Left kidney (tissue), 2 donors: Measurements from ENCODE around the gene SSC4D. TPM values are rescaled to one million over a fixed set of nuclear protein-coding genes. Genes with fewer than 3 reads are reported as not detected.

ENCODE experiments used
- DNase-seq: peaks from one replicate; pipeline ENCODE4 v3.0.0-alpha.2; 2013
- polyA plus RNA-seq: library from polyadenylated mRNA; unstranded; fragments of 120-200 nt; gene quantifications from one replicate; pipeline ENCODE4 v1.2.1, GENCODE V29; 2013; ENCODE audit not compliant: insufficient read length

SSC4D gene
- polyA plus RNA-seq, 1 donor: 4.3 TPM

- no peak for DNase-seq
Observed at GRCh38 chr7:76354981-76355730, 54.3 kb downstream of the SSC4D start.

- no peak for DNase-seq
Observed at GRCh38 chr7:76354516-76354915, 55.0 kb downstream of the SSC4D start.

GRCh38 chr7:76353744-76354143 lies 55.8 kb downstream of the SSC4D start:
- DNase-seq: no peak

GRCh38 chr7:76352193-76352592 lies 57.3 kb downstream of the SSC4D start:
- no peak for DNase-seq

GRCh38 chr7:76351372-76351771 lies 58.1 kb downstream of the SSC4D start:
- DNase-seq: no peak

GRCh38 chr7:76349313-76349885 lies 60.1 kb downstream of the SSC4D start:
- DNase-seq: no peak

GRCh38 chr7:76347710-76348109 lies 61.8 kb downstream of the SSC4D start:
- DNase-seq: no peak

GRCh38 chr7:76346778-76347177 lies 62.7 kb downstream of the SSC4D start:
- DNase-seq: no peak

- DNase-seq: no peak
Observed at GRCh38 chr7:76346097-76346496, 63.4 kb downstream of the SSC4D start.

GRCh38 chr7:76343931-76344321 lies 65.6 kb downstream of the SSC4D start:
- DNase-seq: no peak

- no peak for DNase-seq
Observed at GRCh38 chr7:76343294-76343930, 66.1 kb downstream of the SSC4D start.

- DNase-seq: no peak
Observed at GRCh38 chr7:76342222-76342621, 67.3 kb downstream of the SSC4D start.

- no peak for DNase-seq
Observed at GRCh38 chr7:76340617-76341131, 68.8 kb downstream of the SSC4D start.

Other genes with a start within 250 kb of the SSC4D start
- gene SRRM3, start 207.8 kb downstream of the SSC4D start, polyA plus RNA-seq: 2.1 TPM
- gene HSPB1, start 107.0 kb downstream of the SSC4D start, polyA plus RNA-seq: 109 TPM
- gene YWHAG, start 50.7 kb downstream of the SSC4D start, polyA plus RNA-seq: 126 TPM
- gene ZP3, start 15.3 kb upstream of the SSC4D start, polyA plus RNA-seq: 3.3 TPM
- 6.8 TPM for gene DTX2, start 52.0 kb upstream of the SSC4D start, polyA plus RNA-seq
- 1.1 TPM for gene UPK3B, start 100.9 kb upstream of the SSC4D start, polyA plus RNA-seq
- gene SPDYE16, start 133.6 kb upstream of the SSC4D start, polyA plus RNA-seq: 6.2 TPM
- 20.0 TPM for gene POMZP3, start 217.6 kb upstream of the SSC4D start, polyA plus RNA-seq